ENCODE data around the gene ZBED4. TPM values are rescaled to one million over a fixed set of nuclear protein-coding genes. Genes with fewer than 3 reads are reported as not detected.

Gene ZBED4
- total and polyA plus RNA-seq, 2 experiments from 2014 or later: 8.5 to 31.9 TPM

DNA sequence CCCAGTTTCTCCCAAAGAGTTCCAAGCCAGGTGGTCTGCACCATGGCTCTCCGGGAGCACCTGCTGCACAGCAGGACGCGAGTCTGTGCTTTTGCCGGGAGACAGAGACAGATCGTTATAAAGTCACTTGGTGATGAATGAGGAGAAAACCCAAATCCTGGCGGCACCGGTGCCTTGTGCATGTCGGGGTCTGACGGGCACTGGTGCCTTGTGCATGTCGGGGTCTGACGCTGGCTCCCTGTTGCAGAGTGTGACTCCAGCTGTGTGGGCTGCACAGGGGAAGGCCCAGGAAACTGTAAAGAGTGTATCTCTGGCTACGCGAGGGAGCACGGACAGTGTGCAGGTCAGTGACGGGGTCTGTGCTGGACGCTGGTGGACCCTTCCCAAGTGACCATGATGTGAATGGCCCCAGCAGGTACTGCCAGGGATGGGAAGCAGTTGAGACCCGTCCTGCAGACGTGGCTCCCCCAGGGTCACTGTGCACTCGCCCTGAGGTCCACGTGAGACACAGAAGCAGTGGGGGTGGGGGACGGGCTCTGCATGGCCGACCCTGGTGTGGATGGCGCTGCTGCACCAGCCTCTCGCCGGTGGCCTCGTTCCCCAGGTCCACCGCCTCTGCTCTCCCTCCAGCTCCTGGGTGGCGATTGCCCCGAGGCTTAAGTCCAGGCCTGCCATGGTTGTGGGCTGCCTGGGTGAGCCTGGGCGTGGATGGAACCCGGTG, 70.6 kb downstream of the ZBED4 start:
- Histone ChIP-seq H4K20me1 (replicated peaks; ENCODE audit: insufficient read depth) (no peaks in the 10 kb centered on the region), H3F3A (replicated peaks; ENCODE audit: low read depth) (no peaks in the 10 kb centered on the region; the same call in 1 of the 2 replicates), H3K4me2 (no peak overlapping the region), H2AFZ (no peak overlapping the region), H3K79me2 (replicated peaks; ENCODE audit: insufficient read depth) (no peaks in the 10 kb centered on the region), H3K27ac (ENCODE audit: low read depth) (no peak overlapping the region), H3K4me1 (ENCODE audit: insufficient read depth) (no peaks in the 10 kb centered on the region; the same call in 1 of the 2 replicates), H3K9me2 (ENCODE audit: insufficient read depth) (no peaks in the 10 kb centered on the region), H3K4me3 (no peak overlapping the region), H3K36me3 (ENCODE audit: insufficient read depth) (no peaks in the 10 kb centered on the region), H3K27me3 (ENCODE audit: insufficient read depth) (no peaks in the 10 kb centered on the region)
- Mint-ChIP-seq H3K27ac (no peak overlapping the region), H3K4me3 (no peak overlapping the region), H3K9me3 (no peaks in the 10 kb centered on the region), H3K27me3 (ENCODE audit: insufficient read depth, low read depth, poor library complexity) (peaks cover 10% of the 10 kb centered on the region), H3K36me3 (ENCODE audit: low read depth) (peaks cover 4% of the 10 kb centered on the region; the same call in 2 of the 3 replicates), H3K4me1 (peaks cover 19% of the 10 kb centered on the region)
- ATAC-seq: no peak
- DNase-seq (ENCODE audit: low spot score): no peak
- TF ChIP-seq, protein P1, sequence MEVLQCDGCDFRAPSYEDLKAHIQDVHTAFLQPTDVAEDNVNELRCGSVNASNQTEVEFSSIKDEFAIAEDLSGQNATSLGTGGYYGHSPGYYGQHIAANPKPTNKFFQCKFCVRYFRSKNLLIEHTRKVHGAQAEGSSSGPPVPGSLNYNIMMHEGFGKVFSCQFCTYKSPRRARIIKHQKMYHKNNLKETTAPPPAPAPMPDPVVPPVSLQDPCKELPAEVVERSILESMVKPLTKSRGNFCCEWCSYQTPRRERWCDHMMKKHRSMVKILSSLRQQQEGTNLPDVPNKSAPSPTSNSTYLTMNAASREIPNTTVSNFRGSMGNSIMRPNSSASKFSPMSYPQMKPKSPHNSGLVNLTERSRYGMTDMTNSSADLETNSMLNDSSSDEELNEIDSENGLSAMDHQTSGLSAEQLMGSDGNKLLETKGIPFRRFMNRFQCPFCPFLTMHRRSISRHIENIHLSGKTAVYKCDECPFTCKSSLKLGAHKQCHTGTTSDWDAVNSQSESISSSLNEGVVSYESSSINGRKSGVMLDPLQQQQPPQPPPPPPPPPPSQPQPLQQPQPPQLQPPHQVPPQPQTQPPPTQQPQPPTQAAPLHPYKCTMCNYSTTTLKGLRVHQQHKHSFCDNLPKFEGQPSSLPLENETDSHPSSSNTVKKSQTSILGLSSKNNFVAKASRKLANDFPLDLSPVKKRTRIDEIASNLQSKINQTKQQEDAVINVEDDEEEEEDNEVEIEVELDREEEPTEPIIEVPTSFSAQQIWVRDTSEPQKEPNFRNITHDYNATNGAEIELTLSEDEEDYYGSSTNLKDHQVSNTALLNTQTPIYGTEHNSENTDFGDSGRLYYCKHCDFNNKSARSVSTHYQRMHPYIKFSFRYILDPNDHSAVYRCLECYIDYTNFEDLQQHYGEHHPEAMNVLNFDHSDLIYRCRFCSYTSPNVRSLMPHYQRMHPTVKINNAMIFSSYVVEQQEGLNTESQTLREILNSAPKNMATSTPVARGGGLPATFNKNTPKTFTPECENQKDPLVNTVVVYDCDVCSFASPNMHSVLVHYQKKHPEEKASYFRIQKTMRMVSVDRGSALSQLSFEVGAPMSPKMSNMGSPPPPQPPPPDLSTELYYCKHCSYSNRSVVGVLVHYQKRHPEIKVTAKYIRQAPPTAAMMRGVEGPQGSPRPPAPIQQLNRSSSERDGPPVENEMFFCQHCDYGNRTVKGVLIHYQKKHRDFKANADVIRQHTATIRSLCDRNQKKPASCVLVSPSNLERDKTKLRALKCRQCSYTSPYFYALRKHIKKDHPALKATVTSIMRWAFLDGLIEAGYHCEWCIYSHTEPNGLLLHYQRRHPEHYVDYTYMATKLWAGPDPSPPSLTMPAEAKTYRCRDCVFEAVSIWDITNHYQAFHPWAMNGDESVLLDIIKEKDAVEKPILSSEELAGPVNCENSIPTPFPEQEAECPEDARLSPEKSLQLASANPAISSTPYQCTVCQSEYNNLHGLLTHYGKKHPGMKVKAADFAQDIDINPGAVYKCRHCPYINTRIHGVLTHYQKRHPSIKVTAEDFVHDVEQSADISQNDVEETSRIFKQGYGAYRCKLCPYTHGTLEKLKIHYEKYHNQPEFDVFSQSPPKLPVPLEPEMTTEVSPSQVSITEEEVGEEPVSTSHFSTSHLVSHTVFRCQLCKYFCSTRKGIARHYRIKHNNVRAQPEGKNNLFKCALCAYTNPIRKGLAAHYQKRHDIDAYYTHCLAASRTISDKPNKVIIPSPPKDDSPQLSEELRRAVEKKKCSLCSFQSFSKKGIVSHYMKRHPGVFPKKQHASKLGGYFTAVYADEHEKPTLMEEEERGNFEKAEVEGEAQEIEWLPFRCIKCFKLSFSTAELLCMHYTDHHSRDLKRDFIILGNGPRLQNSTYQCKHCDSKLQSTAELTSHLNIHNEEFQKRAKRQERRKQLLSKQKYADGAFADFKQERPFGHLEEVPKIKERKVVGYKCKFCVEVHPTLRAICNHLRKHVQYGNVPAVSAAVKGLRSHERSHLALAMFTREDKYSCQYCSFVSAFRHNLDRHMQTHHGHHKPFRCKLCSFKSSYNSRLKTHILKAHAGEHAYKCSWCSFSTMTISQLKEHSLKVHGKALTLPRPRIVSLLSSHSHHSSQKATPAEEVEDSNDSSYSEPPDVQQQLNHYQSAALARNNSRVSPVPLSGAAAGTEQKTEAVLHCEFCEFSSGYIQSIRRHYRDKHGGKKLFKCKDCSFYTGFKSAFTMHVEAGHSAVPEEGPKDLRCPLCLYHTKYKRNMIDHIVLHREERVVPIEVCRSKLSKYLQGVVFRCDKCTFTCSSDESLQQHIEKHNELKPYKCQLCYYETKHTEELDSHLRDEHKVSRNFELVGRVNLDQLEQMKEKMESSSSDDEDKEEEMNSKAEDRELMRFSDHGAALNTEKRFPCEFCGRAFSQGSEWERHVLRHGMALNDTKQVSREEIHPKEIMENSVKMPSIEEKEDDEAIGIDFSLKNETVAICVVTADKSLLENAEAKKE (CRISPR knock-in tag; IDR thresholded peaks at IDR 0.05): no peak
- TF ChIP-seq POLR2AphosphoS5 (IDR thresholded peaks at IDR 0.05; ENCODE audit: low read depth) (no peak), EZH2phosphoT487 (IDR thresholded peaks at IDR 0.05; ENCODE audit: unreplicated experiment) (no peak), EZH2 (IDR thresholded peaks at IDR 0.05; ENCODE audit: low read depth, unreplicated experiment) (no peak), STAT1 (IDR thresholded peaks at IDR 0.05; ENCODE audit: unreplicated experiment) (no peak), ZNF331 (CRISPR knock-in tag; IDR thresholded peaks at IDR 0.05; ENCODE audit: low read depth) (no peak), NANOG (IDR thresholded peaks at IDR 0.05; ENCODE audit: borderline replicate concordance) (no peak), JUNB (IDR thresholded peaks at IDR 0.05; ENCODE audit: unreplicated experiment) (no peak), CREB1 (CRISPR knock-in tag; IDR thresholded peaks at IDR 0.05; ENCODE audit: low read depth) (no peak), ZNF114 (CRISPR knock-in tag; IDR thresholded peaks at IDR 0.05) (no peak)
- TF ChIP-seq, protein P2, sequence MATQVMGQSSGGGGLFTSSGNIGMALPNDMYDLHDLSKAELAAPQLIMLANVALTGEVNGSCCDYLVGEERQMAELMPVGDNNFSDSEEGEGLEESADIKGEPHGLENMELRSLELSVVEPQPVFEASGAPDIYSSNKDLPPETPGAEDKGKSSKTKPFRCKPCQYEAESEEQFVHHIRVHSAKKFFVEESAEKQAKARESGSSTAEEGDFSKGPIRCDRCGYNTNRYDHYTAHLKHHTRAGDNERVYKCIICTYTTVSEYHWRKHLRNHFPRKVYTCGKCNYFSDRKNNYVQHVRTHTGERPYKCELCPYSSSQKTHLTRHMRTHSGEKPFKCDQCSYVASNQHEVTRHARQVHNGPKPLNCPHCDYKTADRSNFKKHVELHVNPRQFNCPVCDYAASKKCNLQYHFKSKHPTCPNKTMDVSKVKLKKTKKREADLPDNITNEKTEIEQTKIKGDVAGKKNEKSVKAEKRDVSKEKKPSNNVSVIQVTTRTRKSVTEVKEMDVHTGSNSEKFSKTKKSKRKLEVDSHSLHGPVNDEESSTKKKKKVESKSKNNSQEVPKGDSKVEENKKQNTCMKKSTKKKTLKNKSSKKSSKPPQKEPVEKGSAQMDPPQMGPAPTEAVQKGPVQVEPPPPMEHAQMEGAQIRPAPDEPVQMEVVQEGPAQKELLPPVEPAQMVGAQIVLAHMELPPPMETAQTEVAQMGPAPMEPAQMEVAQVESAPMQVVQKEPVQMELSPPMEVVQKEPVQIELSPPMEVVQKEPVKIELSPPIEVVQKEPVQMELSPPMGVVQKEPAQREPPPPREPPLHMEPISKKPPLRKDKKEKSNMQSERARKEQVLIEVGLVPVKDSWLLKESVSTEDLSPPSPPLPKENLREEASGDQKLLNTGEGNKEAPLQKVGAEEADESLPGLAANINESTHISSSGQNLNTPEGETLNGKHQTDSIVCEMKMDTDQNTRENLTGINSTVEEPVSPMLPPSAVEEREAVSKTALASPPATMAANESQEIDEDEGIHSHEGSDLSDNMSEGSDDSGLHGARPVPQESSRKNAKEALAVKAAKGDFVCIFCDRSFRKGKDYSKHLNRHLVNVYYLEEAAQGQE (IDR thresholded peaks at IDR 0.05; ENCODE audit: unreplicated experiment): no peak
- TF ChIP-seq, protein P3, sequence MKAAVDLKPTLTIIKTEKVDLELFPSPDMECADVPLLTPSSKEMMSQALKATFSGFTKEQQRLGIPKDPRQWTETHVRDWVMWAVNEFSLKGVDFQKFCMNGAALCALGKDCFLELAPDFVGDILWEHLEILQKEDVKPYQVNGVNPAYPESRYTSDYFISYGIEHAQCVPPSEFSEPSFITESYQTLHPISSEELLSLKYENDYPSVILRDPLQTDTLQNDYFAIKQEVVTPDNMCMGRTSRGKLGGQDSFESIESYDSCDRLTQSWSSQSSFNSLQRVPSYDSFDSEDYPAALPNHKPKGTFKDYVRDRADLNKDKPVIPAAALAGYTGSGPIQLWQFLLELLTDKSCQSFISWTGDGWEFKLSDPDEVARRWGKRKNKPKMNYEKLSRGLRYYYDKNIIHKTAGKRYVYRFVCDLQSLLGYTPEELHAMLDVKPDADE (IDR thresholded peaks at IDR 0.05): no peak
- TF ChIP-seq, protein P4, sequence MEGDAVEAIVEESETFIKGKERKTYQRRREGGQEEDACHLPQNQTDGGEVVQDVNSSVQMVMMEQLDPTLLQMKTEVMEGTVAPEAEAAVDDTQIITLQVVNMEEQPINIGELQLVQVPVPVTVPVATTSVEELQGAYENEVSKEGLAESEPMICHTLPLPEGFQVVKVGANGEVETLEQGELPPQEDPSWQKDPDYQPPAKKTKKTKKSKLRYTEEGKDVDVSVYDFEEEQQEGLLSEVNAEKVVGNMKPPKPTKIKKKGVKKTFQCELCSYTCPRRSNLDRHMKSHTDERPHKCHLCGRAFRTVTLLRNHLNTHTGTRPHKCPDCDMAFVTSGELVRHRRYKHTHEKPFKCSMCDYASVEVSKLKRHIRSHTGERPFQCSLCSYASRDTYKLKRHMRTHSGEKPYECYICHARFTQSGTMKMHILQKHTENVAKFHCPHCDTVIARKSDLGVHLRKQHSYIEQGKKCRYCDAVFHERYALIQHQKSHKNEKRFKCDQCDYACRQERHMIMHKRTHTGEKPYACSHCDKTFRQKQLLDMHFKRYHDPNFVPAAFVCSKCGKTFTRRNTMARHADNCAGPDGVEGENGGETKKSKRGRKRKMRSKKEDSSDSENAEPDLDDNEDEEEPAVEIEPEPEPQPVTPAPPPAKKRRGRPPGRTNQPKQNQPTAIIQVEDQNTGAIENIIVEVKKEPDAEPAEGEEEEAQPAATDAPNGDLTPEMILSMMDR (conservative IDR thresholded peaks at IDR 0.05; ENCODE audit: low read depth in 2 of 2): no peak
